DND-41 (cell line): ENCODE measurements around the gene NEDD4L.

Source experiments
- ATAC-seq: fragments of 200-7000 bp; cut with Tn5 transposase; 3 replicates; pipeline ENCODE4 v1.9.1; 2021; ENCODE audit warnings: low read depth; ENCODE audit not compliant: insufficient read depth
- DNase-seq: peaks from one replicate; pipeline ENCODE4 v3.0.0-alpha.2; 2020
- H2AFZ ChIP-seq: 2 replicates; pipeline ENCODE4 v1.6.0; 2012; ENCODE audit warnings: low read depth, low read length
- H3K27ac ChIP-seq: 2 replicates; pipeline ENCODE4 v1.5.1; 2012; ENCODE audit warnings: low read length, inconsistent platforms
- H3K27me3 ChIP-seq: fragments of 200-600 bp; sonication (generic); 2 replicates; pipeline ENCODE4 v1.6.0; 2012; ENCODE audit warnings: low read length, mild to moderate bottlenecking, inconsistent platforms; ENCODE audit not compliant: insufficient read depth, poor library complexity
- H3K36me3 ChIP-seq: 2 replicates; pipeline ENCODE4 v1.5.1; 2012; ENCODE audit warnings: low read length, inconsistent platforms; ENCODE audit not compliant: insufficient read depth
- H3K4me1 ChIP-seq: 2 replicates; pipeline ENCODE4 v1.5.1; 2012; ENCODE audit warnings: mild to moderate bottlenecking, low read length; ENCODE audit not compliant: insufficient read depth
- H3K4me2 ChIP-seq: 2 replicates; pipeline ENCODE4 v1.6.0; 2012; ENCODE audit warnings: mild to moderate bottlenecking, moderate library complexity, low read length, inconsistent platforms; ENCODE audit not compliant: insufficient read depth
- H3K4me3 ChIP-seq, 2 experiments: fragments of 200-600 bp in 1 of 2; shearing (Covaris generic) in 1 of 2; 2 replicates each; pipeline ENCODE4 v1.5.1; 2012 to 2016; ENCODE audit warnings: inconsistent platforms in 2 of 2, low read length in 2 of 2, mild to moderate bottlenecking in 2 of 2, low read depth in 1 of 2, moderate library complexity in 1 of 2
- H3K79me2 ChIP-seq: 2 replicates; pipeline ENCODE4 v1.6.0; 2012; ENCODE audit warnings: low read length, inconsistent platforms; ENCODE audit not compliant: insufficient read depth
- H3K9ac ChIP-seq: 2 replicates; pipeline ENCODE4 v1.6.0; 2012; ENCODE audit warnings: low read depth, mild to moderate bottlenecking, inconsistent platforms, low read length, moderate library complexity
- H3K9me3 ChIP-seq: 2 replicates; pipeline ENCODE4 v1.5.1; 2012; ENCODE audit warnings: low read length, moderate library complexity, mild to moderate bottlenecking, inconsistent platforms; ENCODE audit not compliant: insufficient read depth, severe bottlenecking
- H4K20me1 ChIP-seq: 2 replicates; pipeline ENCODE4 v1.6.0; 2012; ENCODE audit warnings: low read length; ENCODE audit not compliant: insufficient read depth
- EZH2 ChIP-seq: IDR thresholded peaks from 3 replicates; pipeline ENCODE4 v1.6.1; 2012; ENCODE audit warnings: borderline replicate concordance, low read depth, mild to moderate bottlenecking, moderate library complexity, low read length, inconsistent platforms; ENCODE audit not compliant: severe bottlenecking
- TF ChIP-seq, protein P1 (sequence below): IDR thresholded peaks from 2 replicates; pipeline ENCODE4 v1.5.1; 2012; ENCODE audit warnings: borderline replicate concordance, low read length, moderate library complexity, mild to moderate bottlenecking; ENCODE audit not compliant: poor library complexity, severe bottlenecking; ENCODE audit errors: extremely low read depth

The NEDD4L gene

DNA sequence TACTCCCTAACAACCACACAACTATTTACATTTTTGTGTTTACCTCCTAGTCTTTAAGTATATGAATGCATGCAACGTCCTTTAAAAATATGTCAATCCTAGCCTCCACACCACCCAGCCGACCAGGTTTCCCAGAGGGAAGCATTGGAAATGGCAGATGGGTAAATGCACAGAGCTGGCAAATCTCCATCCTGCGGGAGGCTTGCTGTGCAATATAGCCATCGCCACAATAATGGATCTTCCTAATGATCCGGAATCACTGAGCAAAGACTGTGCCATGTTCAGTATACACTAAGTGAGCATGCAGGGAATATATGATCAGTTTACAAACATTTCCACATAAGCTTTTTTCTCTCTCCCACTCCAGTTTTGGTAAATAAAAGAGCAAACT, 131.8 kb downstream of the NEDD4L start:
- Histone ChIP-seq H3K79me2 (no peaks in the 10 kb centered on the region), H3K9ac (no peak overlapping the region), H3K27ac (no peak overlapping the region), H3K4me2 (no peak overlapping the region), H3K4me3 (no peak overlapping the region), H3K27me3 (no peaks in the 10 kb centered on the region), H3K4me1 (no peaks in the 10 kb centered on the region), H3K9me3 (no peaks in the 10 kb centered on the region), H2AFZ (no peak overlapping the region), H3K36me3 (no peaks in the 10 kb centered on the region), H4K20me1 (no peaks in the 10 kb centered on the region; the same call in 1 of the 2 replicates)
- TF ChIP-seq, protein P1, sequence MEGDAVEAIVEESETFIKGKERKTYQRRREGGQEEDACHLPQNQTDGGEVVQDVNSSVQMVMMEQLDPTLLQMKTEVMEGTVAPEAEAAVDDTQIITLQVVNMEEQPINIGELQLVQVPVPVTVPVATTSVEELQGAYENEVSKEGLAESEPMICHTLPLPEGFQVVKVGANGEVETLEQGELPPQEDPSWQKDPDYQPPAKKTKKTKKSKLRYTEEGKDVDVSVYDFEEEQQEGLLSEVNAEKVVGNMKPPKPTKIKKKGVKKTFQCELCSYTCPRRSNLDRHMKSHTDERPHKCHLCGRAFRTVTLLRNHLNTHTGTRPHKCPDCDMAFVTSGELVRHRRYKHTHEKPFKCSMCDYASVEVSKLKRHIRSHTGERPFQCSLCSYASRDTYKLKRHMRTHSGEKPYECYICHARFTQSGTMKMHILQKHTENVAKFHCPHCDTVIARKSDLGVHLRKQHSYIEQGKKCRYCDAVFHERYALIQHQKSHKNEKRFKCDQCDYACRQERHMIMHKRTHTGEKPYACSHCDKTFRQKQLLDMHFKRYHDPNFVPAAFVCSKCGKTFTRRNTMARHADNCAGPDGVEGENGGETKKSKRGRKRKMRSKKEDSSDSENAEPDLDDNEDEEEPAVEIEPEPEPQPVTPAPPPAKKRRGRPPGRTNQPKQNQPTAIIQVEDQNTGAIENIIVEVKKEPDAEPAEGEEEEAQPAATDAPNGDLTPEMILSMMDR: no peak
- TF ChIP-seq EZH2: no peak
- DNase-seq: no peak
- ATAC-seq: no peak

DNA sequence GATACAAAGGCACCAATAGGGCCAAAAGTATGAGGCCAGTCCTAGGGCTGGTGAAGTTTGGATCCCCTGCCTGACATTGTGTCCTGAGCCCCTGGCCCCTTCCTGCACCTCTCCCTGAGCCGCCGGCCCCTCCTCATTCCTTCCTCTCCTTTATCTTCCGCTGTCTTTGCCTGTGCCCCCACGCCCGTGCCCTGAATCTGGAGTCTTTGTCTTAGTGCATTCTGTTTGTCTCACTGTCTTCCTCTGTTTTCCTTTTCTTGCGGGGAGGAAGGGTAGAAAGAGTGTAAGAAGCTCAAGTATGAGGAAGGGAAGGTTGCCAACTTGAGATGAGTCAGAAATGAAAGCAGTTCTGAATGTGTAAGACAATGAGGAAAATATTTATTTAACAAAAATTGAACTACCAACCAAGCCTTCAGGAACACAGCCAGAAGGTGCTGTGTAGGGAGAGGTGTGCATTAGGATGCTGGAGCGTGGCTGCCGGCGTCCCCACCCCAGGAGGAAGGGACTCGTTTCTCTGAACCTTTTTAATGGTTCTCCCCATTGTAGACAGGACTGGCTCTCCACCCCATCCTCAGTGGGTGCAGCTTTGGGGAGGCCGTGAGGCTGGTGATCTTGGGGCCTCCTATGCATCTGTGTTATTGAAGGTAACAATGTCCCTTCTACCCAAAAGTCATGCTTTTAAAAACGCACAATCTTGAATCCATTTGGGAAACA, 133.1 kb downstream of the NEDD4L start:
- Histone ChIP-seq H3K27ac (no peak overlapping the region), H3K79me2 (no peaks in the 10 kb centered on the region), H4K20me1 (no peaks in the 10 kb centered on the region; the same call in 1 of the 2 replicates), H3K27me3 (no peaks in the 10 kb centered on the region), H3K4me2 (no peak overlapping the region), H2AFZ (no peak overlapping the region; the same call in 1 of the 2 replicates), H3K9me3 (no peaks in the 10 kb centered on the region), H3K4me1 (no peaks in the 10 kb centered on the region), H3K4me3 (no peak overlapping the region), H3K36me3 (no peaks in the 10 kb centered on the region), H3K9ac (no peak overlapping the region)
- ATAC-seq (no peak), DNase-seq (no peak)
- TF ChIP-seq, protein P1: no peak
- TF ChIP-seq EZH2: no peak

DNA sequence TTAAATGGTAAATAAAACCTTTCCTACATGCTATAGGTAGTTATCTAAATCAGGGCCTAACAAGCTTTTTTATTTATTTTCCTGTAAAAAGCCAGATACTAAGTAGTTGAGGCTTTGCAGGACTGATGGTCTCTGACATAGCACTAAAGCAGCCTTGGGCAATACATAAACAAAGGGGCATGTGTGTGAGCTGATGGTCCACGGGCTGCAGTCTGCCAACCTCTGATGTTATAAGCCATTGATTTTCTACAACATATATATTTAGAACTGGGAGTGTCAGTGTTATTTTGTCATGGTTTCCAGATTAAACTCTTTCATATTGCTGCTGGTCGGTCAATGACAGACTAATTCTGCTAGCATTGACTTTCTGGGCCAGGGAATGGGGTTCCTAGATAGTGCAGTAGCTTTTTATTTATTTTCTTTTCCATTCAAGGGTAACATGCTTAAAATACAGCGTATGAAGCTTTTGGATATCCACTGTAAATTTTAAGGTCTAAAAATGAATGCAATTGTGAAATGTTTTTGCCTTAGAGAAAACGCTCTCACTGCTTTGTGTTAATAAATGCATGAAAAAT, 134.0 kb downstream of the NEDD4L start:
- no peaks in the 10 kb centered on the region for H3K9me3 ChIP-seq
- H3K4me1 ChIP-seq: no peaks in the 10 kb centered on the region
- H4K20me1 ChIP-seq: no peaks in the 10 kb centered on the region; the same call in 1 of the 2 replicates
- TF ChIP-seq EZH2: no peak
- TF ChIP-seq, protein P1: no peak
- no peak overlapping the region for H3K4me3 ChIP-seq
- no peak overlapping the region for H2AFZ ChIP-seq
- no peak overlapping the region for H3K27ac ChIP-seq
- ATAC-seq: no peak
- H3K27me3 ChIP-seq: no peaks in the 10 kb centered on the region
- H3K79me2 ChIP-seq: no peaks in the 10 kb centered on the region
- no peak for DNase-seq
- H3K36me3 ChIP-seq: no peaks in the 10 kb centered on the region
- no peak overlapping the region for H3K4me2 ChIP-seq
- H3K9ac ChIP-seq: no peak overlapping the region
